HL-60 (cell line): Measurements from ENCODE around the gene SLC1A7.

Experiments
- DNase-seq, 2 experiments: peaks; one replicate each; pipeline ENCODE4 v3.0.0-alpha.2; 2010 to 2020; ENCODE audit warnings: low read depth in 1 of 2, low spot score in 1 of 2
- H3K27ac ChIP-seq: fragments of 250-450 bp; sonication (Bioruptor Pico); replicated peaks from 2 replicates; pipeline ENCODE4 v1.5.1; 2020; ENCODE audit warnings: mild to moderate bottlenecking, moderate library complexity
- H3K27me3 ChIP-seq: fragments of 250-450 bp; sonication (Bioruptor Pico); 2 replicates; pipeline ENCODE4 v1.5.1; 2021; ENCODE audit warnings: mild to moderate bottlenecking, moderate library complexity; ENCODE audit not compliant: insufficient read depth, poor library complexity, severe bottlenecking
- H3K4me3 ChIP-seq: replicated peaks from 2 replicates; pipeline ENCODE4 v1.5.1; 2011; ENCODE audit warnings: mild to moderate bottlenecking, control low read depth, low read length; ENCODE audit not compliant: insufficient read depth
- GABPA ChIP-seq: IDR thresholded peaks from 2 replicates; pipeline ENCODE4 v1.6.1; 2012; ENCODE audit warnings: low read depth
- POLR2AphosphoS5 ChIP-seq: IDR thresholded peaks from 2 replicates; pipeline ENCODE4 v1.6.1; 2012; ENCODE audit warnings: low read depth
- REST ChIP-seq: IDR thresholded peaks from 2 replicates; pipeline ENCODE4 v1.6.1; 2012; ENCODE audit warnings: low read depth; ENCODE audit not compliant: insufficient replicate concordance
- SPI1 ChIP-seq: IDR thresholded peaks from 2 replicates; pipeline ENCODE4 v1.6.1; 2012; ENCODE audit warnings: low read depth, mild to moderate bottlenecking, borderline replicate concordance
- TF ChIP-seq, protein P1 (sequence below): IDR thresholded peaks from one replicate; pipeline ENCODE4 v1.5.1; 2011; ENCODE audit warnings: low read length, control low read depth, inconsistent platforms; ENCODE audit not compliant: insufficient read depth

The SLC1A7 gene

DNA sequence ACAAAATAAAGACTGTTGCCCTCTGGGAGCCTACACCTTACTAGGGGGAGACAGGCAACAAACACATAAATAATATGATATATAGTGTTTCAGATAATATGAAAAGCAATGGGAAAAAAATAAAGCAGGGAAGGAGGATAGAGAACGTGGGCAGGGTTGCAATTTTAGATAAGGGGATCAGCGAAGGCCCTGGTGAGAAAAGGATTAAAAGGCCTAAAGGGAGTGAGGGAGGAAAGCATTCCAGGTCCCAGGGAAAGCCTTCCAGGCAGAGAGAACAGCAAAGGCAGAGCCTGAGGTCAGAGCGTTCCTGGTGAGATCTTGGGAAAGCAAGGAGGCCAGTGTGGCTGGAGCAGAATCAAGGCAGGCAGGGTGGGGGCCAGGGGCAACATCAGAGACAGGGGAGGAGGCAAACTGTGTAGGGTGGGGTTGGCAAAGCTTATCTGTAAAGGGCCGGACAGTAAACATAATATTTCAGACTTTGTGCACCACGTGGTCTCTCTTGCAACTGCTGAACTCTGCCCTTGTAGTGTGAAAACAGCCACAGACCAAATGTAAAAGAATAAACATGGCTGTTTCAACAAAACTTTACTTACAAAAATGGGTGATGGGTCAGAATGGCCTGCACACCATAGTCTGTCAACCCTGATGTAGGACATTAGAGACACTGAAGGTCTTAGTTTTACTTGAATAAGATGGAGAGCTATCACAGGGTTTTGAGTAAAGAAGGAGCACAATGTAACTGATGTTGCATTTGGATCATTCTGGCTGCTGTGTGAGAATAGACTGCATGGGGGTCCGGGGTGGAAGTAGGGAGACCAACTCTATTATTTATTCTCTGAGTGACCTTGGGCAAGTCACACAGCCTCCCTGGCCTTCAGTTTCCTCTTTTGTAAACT lies 40.9 kb upstream of the SLC1A7 start:
- H3K27me3 ChIP-seq, result peaks cover 1% of the 10 kb centered on the region
- no peak overlapping the region for H3K4me3 ChIP-seq
- DNase-seq, result no peak
- no peak for TF ChIP-seq POLR2AphosphoS5
- TF ChIP-seq, protein P1, sequence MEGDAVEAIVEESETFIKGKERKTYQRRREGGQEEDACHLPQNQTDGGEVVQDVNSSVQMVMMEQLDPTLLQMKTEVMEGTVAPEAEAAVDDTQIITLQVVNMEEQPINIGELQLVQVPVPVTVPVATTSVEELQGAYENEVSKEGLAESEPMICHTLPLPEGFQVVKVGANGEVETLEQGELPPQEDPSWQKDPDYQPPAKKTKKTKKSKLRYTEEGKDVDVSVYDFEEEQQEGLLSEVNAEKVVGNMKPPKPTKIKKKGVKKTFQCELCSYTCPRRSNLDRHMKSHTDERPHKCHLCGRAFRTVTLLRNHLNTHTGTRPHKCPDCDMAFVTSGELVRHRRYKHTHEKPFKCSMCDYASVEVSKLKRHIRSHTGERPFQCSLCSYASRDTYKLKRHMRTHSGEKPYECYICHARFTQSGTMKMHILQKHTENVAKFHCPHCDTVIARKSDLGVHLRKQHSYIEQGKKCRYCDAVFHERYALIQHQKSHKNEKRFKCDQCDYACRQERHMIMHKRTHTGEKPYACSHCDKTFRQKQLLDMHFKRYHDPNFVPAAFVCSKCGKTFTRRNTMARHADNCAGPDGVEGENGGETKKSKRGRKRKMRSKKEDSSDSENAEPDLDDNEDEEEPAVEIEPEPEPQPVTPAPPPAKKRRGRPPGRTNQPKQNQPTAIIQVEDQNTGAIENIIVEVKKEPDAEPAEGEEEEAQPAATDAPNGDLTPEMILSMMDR, result no peak
- no peak overlapping the region for H3K27ac ChIP-seq

- TF ChIP-seq POLR2AphosphoS5 (no peak), SPI1 (no peak), REST (no peak), GABPA (no peak)
- TF ChIP-seq, protein P1, result no peak
- no peak for DNase-seq
- Histone ChIP-seq H3K27ac (no peak overlapping the region), H3K4me3 (no peak overlapping the region), H3K27me3 (peaks cover 4% of the 10 kb centered on the region)
These were observed 40.3 kb upstream of the SLC1A7 start for GRCh38 chr1:53182716-53183094.

- DNase-seq, result peak in 1 of 2 experiments; percentile 74
- H3K4me3 ChIP-seq, result no peak overlapping the region
- H3K27ac ChIP-seq, result no peak overlapping the region
- peaks cover 4% of the 10 kb centered on the region for H3K27me3 ChIP-seq
- TF ChIP-seq GABPA, result no peak
- TF ChIP-seq, protein P1, result peak; percentile 85
These were observed 39.7 kb upstream of the SLC1A7 start for GRCh38 chr1:53182111-53182593.

DNA sequence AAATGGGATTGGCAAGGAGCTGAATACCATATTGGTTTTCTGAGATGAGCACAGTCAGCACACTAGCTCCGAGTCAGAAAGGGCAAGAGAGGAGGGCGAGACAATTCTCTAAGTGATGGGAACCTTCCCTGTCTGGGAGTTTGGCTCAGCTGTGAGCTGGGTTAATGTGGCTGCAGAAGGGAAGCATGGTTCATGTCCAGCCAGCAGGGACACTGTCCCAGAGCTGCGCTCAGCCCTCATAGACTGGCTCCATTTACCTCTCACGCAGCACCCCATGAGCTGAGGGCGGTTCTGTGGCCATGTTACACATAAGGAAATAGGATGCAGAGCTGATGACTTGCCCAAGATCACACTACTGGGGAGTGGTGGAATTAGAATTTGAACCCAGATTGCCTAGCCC lies 38.5 kb upstream of the SLC1A7 start:
- Histone ChIP-seq H3K4me3 (no peak overlapping the region), H3K27me3 (peaks cover 4% of the 10 kb centered on the region), H3K27ac (no peak overlapping the region)
- no peak for DNase-seq
- no peak for TF ChIP-seq REST
- TF ChIP-seq SPI1, result no peak
- TF ChIP-seq, protein P1, result no peak
- TF ChIP-seq GABPA, result no peak
- TF ChIP-seq POLR2AphosphoS5, result no peak
